GM23338 (cell line): ENCODE results near the gene ACYP1. TPM values are rescaled to one million over a fixed set of nuclear protein-coding genes. Genes with fewer than 3 reads are reported as not detected.

Experiments used
- ATAC-seq: fragments of 200-7000 bp; cut with Tn5 transposase; 3 replicates; pipeline ENCODE4 v1.9.1; 2020
- DNase-seq: peaks from one replicate; pipeline ENCODE4 v3.0.0-alpha.2; 2015; ENCODE audit warnings: low spot score
- H2AFZ ChIP-seq: fragments of 200-600 bp; sonication (generic); 2 replicates; pipeline ENCODE4 v1.8.0; 2016; ENCODE audit warnings: antibody characterized with exemption, mild to moderate bottlenecking, moderate library complexity
- H3F3A ChIP-seq: fragments of 200-600 bp; sonication (generic); replicated peaks from 2 replicates; pipeline ENCODE4 v1.8.0; 2017; ENCODE audit warnings: antibody characterized with exemption, mixed run types, low read depth
- H3K27ac ChIP-seq: fragments of 200-600 bp; sonication (generic); 2 replicates; pipeline ENCODE4 v1.6.1; 2016; ENCODE audit warnings: low read depth
- H3K27me3 ChIP-seq: fragments of 200-600 bp; sonication (generic); 2 replicates; pipeline ENCODE4 v1.8.0; 2016; ENCODE audit warnings: mild to moderate bottlenecking, mixed run types, moderate library complexity; ENCODE audit not compliant: insufficient read depth
- H3K36me3 ChIP-seq: fragments of 200-600 bp; sonication (generic); 2 replicates; pipeline ENCODE4 v1.8.0; 2016; ENCODE audit warnings: mild to moderate bottlenecking; ENCODE audit not compliant: insufficient read depth
- H3K4me1 ChIP-seq: fragments of 200-600 bp; sonication (generic); 2 replicates; pipeline ENCODE4 v1.8.0; 2016; ENCODE audit warnings: mild to moderate bottlenecking, moderate library complexity; ENCODE audit not compliant: insufficient read depth
- H3K4me2 ChIP-seq: fragments of 200-600 bp; sonication (generic); 2 replicates; pipeline ENCODE4 v1.7.1; 2017; ENCODE audit warnings: mixed run types
- H3K4me3 ChIP-seq: fragments of 200-600 bp; sonication (generic); 2 replicates; pipeline ENCODE4 v1.6.1; 2016; ENCODE audit warnings: mixed run types
- H3K79me2 ChIP-seq: fragments of 200-600 bp; sonication (generic); replicated peaks from 2 replicates; pipeline ENCODE4 v1.8.0; 2017; ENCODE audit warnings: mild to moderate bottlenecking; ENCODE audit not compliant: insufficient read depth
- H3K9me2 ChIP-seq: fragments of 200-600 bp; sonication (generic); 2 replicates; pipeline ENCODE4 v1.8.0; 2017; ENCODE audit not compliant: insufficient read depth
- H4K20me1 ChIP-seq: fragments of 200-600 bp; sonication (generic); replicated peaks from 2 replicates; pipeline ENCODE4 v1.8.0; 2017; ENCODE audit warnings: mild to moderate bottlenecking; ENCODE audit not compliant: insufficient read depth
- H3K27ac Mint-ChIP-seq: 2 replicates; pipeline ENCODE4 v1.8.0; 2020; ENCODE audit warnings: inconsistent platforms, mild to moderate bottlenecking, moderate library complexity, mixed read lengths
- H3K27me3 Mint-ChIP-seq: 3 replicates; pipeline ENCODE4 v1.8.0; 2022; ENCODE audit warnings: low read depth, mild to moderate bottlenecking, moderate library complexity, mixed read lengths, inconsistent platforms; ENCODE audit not compliant: insufficient read depth, poor library complexity
- H3K36me3 Mint-ChIP-seq: 3 replicates; pipeline ENCODE4 v1.8.0; 2021; ENCODE audit warnings: low read depth, mild to moderate bottlenecking, inconsistent platforms, moderate library complexity, mixed read lengths
- H3K4me1 Mint-ChIP-seq: 3 replicates; pipeline ENCODE4 v1.8.0; 2020; ENCODE audit warnings: mild to moderate bottlenecking, inconsistent platforms, mixed read lengths
- H3K4me3 Mint-ChIP-seq: 3 replicates; pipeline ENCODE4 v1.8.0; 2021; ENCODE audit warnings: moderate library complexity, mild to moderate bottlenecking, inconsistent platforms, mixed read lengths
- H3K9me3 Mint-ChIP-seq: 3 replicates; pipeline ENCODE4 v1.8.0; 2020; ENCODE audit warnings: moderate library complexity, mild to moderate bottlenecking, inconsistent platforms, mixed read lengths
- CREB1 ChIP-seq: fragments of 250-450 bp; sonication (Bioruptor Pico); IDR thresholded peaks from 2 replicates; pipeline ENCODE4 v1.5.0; 2020; ENCODE audit warnings: low read depth, mild to moderate bottlenecking, moderate library complexity
- EZH2 ChIP-seq: fragments of 200-600 bp; sonication (generic); IDR thresholded peaks from one replicate; pipeline ENCODE4 v1.8.0; 2017; ENCODE audit warnings: antibody characterized with exemption, mild to moderate bottlenecking, low read depth; ENCODE audit not compliant: unreplicated experiment
- EZH2phosphoT487 ChIP-seq: fragments of 200-600 bp; sonication (generic); IDR thresholded peaks from one replicate; pipeline ENCODE4 v1.8.1; 2018; ENCODE audit warnings: antibody characterized with exemption; ENCODE audit not compliant: unreplicated experiment
- JUNB ChIP-seq: IDR thresholded peaks from one replicate; pipeline ENCODE4 v1.6.1; 2016; ENCODE audit warnings: antibody characterized with exemption; ENCODE audit not compliant: unreplicated experiment
- NANOG ChIP-seq: IDR thresholded peaks from 2 replicates; pipeline ENCODE4 v1.6.1; 2016; ENCODE audit warnings: antibody characterized with exemption, borderline replicate concordance
- POLR2AphosphoS5 ChIP-seq: IDR thresholded peaks from 2 replicates; pipeline ENCODE4 v1.6.1; 2016; ENCODE audit warnings: antibody characterized with exemption, low read depth
- STAT1 ChIP-seq: IDR thresholded peaks from one replicate; pipeline ENCODE4 v1.6.1; 2016; ENCODE audit warnings: antibody characterized with exemption; ENCODE audit not compliant: unreplicated experiment
- ZNF114 ChIP-seq: fragments of 250-450 bp; sonication (Bioruptor Pico); IDR thresholded peaks from 2 replicates; pipeline ENCODE4 v1.5.0; 2020; ENCODE audit warnings: mild to moderate bottlenecking, moderate library complexity
- ZNF331 ChIP-seq: fragments of 250-450 bp; sonication (Bioruptor Pico); IDR thresholded peaks from 2 replicates; pipeline ENCODE4 v1.5.0; 2020; ENCODE audit warnings: low read depth, mild to moderate bottlenecking, moderate library complexity
- polyA plus RNA-seq: library from polyadenylated mRNA; unstranded; fragments of >200 nt; fragmentation: Nextera tagmentation; extraction: Ambion mirVana; gene quantifications from 2 replicates; pipeline ENCODE4 v1.2.1, GENCODE V29; 2016
- total RNA-seq: library from RNA; depleted of rRNA; stranded (reverse); fragments of >200 nt; shearing (Covaris generic); gene quantifications from 2 replicates; pipeline ENCODE4 v1.2.3, GENCODE V29; 2014
- TF ChIP-seq, protein P1 (sequence below): fragments of 250-450 bp; sonication (Bioruptor Pico); IDR thresholded peaks from 2 replicates; pipeline ENCODE4 v1.5.0; 2020; ENCODE audit warnings: mild to moderate bottlenecking, moderate library complexity
- TF ChIP-seq, protein P2 (sequence below): IDR thresholded peaks from one replicate; pipeline ENCODE4 v1.6.1; 2018; ENCODE audit warnings: antibody characterized with exemption; ENCODE audit not compliant: unreplicated experiment
- TF ChIP-seq, protein P3 (sequence below): IDR thresholded peaks from 2 replicates; pipeline ENCODE4 v1.6.1; 2016; ENCODE audit warnings: antibody characterized with exemption

The ACYP1 gene
- total and polyA plus RNA-seq, 2 experiments from 2014 or later: 18.4 to 104 TPM

DNA sequence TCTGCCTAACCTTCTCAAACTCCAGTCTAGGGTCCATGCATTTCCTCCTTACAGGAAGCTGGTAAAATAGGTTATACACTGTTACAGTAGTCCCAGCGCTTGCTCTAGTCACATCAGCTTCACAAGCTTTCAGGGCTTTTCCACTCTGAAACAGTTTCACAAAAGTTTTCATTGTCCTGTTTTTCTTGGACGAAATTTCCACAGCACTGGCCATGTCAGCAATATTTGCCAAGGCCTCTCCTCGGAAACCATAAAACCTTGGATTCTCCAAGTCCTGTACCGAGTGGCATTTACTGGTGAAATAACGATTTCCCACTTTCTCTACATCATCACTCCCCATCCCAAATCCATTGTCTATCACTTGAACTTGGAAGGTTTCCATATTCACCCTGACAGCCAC, 14.7 kb downstream of the ACYP1 start (continued):
- TF ChIP-seq, protein P1, sequence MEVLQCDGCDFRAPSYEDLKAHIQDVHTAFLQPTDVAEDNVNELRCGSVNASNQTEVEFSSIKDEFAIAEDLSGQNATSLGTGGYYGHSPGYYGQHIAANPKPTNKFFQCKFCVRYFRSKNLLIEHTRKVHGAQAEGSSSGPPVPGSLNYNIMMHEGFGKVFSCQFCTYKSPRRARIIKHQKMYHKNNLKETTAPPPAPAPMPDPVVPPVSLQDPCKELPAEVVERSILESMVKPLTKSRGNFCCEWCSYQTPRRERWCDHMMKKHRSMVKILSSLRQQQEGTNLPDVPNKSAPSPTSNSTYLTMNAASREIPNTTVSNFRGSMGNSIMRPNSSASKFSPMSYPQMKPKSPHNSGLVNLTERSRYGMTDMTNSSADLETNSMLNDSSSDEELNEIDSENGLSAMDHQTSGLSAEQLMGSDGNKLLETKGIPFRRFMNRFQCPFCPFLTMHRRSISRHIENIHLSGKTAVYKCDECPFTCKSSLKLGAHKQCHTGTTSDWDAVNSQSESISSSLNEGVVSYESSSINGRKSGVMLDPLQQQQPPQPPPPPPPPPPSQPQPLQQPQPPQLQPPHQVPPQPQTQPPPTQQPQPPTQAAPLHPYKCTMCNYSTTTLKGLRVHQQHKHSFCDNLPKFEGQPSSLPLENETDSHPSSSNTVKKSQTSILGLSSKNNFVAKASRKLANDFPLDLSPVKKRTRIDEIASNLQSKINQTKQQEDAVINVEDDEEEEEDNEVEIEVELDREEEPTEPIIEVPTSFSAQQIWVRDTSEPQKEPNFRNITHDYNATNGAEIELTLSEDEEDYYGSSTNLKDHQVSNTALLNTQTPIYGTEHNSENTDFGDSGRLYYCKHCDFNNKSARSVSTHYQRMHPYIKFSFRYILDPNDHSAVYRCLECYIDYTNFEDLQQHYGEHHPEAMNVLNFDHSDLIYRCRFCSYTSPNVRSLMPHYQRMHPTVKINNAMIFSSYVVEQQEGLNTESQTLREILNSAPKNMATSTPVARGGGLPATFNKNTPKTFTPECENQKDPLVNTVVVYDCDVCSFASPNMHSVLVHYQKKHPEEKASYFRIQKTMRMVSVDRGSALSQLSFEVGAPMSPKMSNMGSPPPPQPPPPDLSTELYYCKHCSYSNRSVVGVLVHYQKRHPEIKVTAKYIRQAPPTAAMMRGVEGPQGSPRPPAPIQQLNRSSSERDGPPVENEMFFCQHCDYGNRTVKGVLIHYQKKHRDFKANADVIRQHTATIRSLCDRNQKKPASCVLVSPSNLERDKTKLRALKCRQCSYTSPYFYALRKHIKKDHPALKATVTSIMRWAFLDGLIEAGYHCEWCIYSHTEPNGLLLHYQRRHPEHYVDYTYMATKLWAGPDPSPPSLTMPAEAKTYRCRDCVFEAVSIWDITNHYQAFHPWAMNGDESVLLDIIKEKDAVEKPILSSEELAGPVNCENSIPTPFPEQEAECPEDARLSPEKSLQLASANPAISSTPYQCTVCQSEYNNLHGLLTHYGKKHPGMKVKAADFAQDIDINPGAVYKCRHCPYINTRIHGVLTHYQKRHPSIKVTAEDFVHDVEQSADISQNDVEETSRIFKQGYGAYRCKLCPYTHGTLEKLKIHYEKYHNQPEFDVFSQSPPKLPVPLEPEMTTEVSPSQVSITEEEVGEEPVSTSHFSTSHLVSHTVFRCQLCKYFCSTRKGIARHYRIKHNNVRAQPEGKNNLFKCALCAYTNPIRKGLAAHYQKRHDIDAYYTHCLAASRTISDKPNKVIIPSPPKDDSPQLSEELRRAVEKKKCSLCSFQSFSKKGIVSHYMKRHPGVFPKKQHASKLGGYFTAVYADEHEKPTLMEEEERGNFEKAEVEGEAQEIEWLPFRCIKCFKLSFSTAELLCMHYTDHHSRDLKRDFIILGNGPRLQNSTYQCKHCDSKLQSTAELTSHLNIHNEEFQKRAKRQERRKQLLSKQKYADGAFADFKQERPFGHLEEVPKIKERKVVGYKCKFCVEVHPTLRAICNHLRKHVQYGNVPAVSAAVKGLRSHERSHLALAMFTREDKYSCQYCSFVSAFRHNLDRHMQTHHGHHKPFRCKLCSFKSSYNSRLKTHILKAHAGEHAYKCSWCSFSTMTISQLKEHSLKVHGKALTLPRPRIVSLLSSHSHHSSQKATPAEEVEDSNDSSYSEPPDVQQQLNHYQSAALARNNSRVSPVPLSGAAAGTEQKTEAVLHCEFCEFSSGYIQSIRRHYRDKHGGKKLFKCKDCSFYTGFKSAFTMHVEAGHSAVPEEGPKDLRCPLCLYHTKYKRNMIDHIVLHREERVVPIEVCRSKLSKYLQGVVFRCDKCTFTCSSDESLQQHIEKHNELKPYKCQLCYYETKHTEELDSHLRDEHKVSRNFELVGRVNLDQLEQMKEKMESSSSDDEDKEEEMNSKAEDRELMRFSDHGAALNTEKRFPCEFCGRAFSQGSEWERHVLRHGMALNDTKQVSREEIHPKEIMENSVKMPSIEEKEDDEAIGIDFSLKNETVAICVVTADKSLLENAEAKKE (CRISPR knock-in tag): no peak

DNA sequence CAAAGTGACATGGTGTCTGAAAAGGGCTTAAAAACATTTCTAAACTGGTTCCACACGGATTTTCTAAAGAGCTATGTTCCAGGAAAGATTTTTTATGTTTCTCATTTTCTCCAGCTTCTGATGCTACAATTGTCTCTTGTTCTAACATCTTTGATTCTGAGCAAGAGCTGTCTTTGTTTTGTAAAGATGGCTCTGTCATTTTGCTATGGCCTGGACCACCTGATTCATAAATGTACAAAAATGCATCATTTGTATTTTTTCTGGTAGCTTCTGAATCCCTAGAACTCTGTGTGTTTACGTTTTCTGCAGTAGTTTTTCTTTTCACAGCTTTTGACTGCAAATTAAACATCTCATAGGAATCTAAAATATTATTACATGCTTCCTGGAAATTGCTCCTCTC, 15.7 kb downstream of the ACYP1 start:
- H3K79me2 ChIP-seq: 0 out of 2 replicates have a peak, but pooled peaks cover 6% of the 10 kb centered on the region
- no peak overlapping the region for H3K27ac Mint-ChIP-seq
- no peak overlapping the region for H2AFZ ChIP-seq
- H3K4me3 ChIP-seq: no peak overlapping the region
- no peaks in the 10 kb centered on the region for H3K9me2 ChIP-seq
- H3K27ac ChIP-seq: no peak overlapping the region
- H4K20me1 ChIP-seq: 0 out of 2 replicates have a peak, but pooled peaks cover 6% of the 10 kb centered on the region
- no peaks in the 10 kb centered on the region for H3K36me3 ChIP-seq
- DNase-seq (no peak), ATAC-seq (no peak)
- peaks cover 3% of the 10 kb centered on the region for H3K27me3 Mint-ChIP-seq
- H3K4me3 Mint-ChIP-seq: no peak overlapping the region
- H3K36me3 Mint-ChIP-seq: no peaks in the 10 kb centered on the region
- H3K27me3 ChIP-seq: no peaks in the 10 kb centered on the region
- H3K9me3 Mint-ChIP-seq: no peaks in the 10 kb centered on the region; the same call in 1 of the 3 replicates
- H3K4me2 ChIP-seq: no peak overlapping the region
- no peaks in the 10 kb centered on the region for H3F3A ChIP-seq
- no peaks in the 10 kb centered on the region; the same call in 2 of the 3 replicates for H3K4me1 Mint-ChIP-seq
- H3K4me1 ChIP-seq: no peaks in the 10 kb centered on the region
- TF ChIP-seq STAT1 (no peak), NANOG (no peak), POLR2AphosphoS5 (no peak), EZH2 (no peak), ZNF331 (no peak), CREB1 (CRISPR knock-in tag) (no peak), JUNB (no peak), EZH2phosphoT487 (no peak), ZNF114 (CRISPR knock-in tag) (no peak)
- TF ChIP-seq, protein P2, sequence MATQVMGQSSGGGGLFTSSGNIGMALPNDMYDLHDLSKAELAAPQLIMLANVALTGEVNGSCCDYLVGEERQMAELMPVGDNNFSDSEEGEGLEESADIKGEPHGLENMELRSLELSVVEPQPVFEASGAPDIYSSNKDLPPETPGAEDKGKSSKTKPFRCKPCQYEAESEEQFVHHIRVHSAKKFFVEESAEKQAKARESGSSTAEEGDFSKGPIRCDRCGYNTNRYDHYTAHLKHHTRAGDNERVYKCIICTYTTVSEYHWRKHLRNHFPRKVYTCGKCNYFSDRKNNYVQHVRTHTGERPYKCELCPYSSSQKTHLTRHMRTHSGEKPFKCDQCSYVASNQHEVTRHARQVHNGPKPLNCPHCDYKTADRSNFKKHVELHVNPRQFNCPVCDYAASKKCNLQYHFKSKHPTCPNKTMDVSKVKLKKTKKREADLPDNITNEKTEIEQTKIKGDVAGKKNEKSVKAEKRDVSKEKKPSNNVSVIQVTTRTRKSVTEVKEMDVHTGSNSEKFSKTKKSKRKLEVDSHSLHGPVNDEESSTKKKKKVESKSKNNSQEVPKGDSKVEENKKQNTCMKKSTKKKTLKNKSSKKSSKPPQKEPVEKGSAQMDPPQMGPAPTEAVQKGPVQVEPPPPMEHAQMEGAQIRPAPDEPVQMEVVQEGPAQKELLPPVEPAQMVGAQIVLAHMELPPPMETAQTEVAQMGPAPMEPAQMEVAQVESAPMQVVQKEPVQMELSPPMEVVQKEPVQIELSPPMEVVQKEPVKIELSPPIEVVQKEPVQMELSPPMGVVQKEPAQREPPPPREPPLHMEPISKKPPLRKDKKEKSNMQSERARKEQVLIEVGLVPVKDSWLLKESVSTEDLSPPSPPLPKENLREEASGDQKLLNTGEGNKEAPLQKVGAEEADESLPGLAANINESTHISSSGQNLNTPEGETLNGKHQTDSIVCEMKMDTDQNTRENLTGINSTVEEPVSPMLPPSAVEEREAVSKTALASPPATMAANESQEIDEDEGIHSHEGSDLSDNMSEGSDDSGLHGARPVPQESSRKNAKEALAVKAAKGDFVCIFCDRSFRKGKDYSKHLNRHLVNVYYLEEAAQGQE: no peak
- TF ChIP-seq, protein P3, sequence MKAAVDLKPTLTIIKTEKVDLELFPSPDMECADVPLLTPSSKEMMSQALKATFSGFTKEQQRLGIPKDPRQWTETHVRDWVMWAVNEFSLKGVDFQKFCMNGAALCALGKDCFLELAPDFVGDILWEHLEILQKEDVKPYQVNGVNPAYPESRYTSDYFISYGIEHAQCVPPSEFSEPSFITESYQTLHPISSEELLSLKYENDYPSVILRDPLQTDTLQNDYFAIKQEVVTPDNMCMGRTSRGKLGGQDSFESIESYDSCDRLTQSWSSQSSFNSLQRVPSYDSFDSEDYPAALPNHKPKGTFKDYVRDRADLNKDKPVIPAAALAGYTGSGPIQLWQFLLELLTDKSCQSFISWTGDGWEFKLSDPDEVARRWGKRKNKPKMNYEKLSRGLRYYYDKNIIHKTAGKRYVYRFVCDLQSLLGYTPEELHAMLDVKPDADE: no peak
